ENCODE results near the gene GTPBP2.
"Not testable (repeated sequence)": the region's sequence is repeated elsewhere in the genome, so short reads cannot be mapped to it uniquely, and the experiment has no call there.

Gene GTPBP2

GRCh38 chr6:43621836-43622180 is 7.3 kb downstream of the GTPBP2 start:
- Mint-ChIP-seq H3K4me3 (no peak overlapping the region), H3K4me1 (ENCODE audit: low read depth) (peaks cover 11% of the 10 kb centered on the region), H3K36me3 (ENCODE audit: low read depth) (peaks cover 35% of the 10 kb centered on the region), H3K27ac (peak overlapping the region; percentile 5), H3K27me3 (ENCODE audit: low read depth) (no peaks in the 10 kb centered on the region), H3K9me3 (no peaks in the 10 kb centered on the region)

- H3K4me3 Mint-ChIP-seq, result no peak overlapping the region
- H3K9me3 Mint-ChIP-seq, result no peaks in the 10 kb centered on the region
- H3K36me3 Mint-ChIP-seq (ENCODE audit: low read depth), result peaks cover 38% of the 10 kb centered on the region
- H3K27ac Mint-ChIP-seq, result no peak overlapping the region
- H3K4me1 Mint-ChIP-seq (ENCODE audit: low read depth), result peaks cover 6% of the 10 kb centered on the region
- H3K27me3 Mint-ChIP-seq (ENCODE audit: low read depth), result no peaks in the 10 kb centered on the region
Observed at GRCh38 chr6:43621078-43621835, 7.8 kb downstream of the GTPBP2 start.

- Mint-ChIP-seq H3K27ac (no peak overlapping the region), H3K9me3 (no peaks in the 10 kb centered on the region), H3K4me1 (ENCODE audit: low read depth) (no peaks in the 10 kb centered on the region), H3K36me3 (ENCODE audit: low read depth) (peaks cover 22% of the 10 kb centered on the region), H3K27me3 (ENCODE audit: low read depth) (no peaks in the 10 kb centered on the region), H3K4me3 (no peak overlapping the region)
Observed at GRCh38 chr6:43616725-43617472, 12.2 kb downstream of the GTPBP2 start.

- H3K4me3 Mint-ChIP-seq, result no peak overlapping the region
- no peaks in the 10 kb centered on the region for H3K27me3 Mint-ChIP-seq (ENCODE audit: low read depth)
- H3K4me1 Mint-ChIP-seq (ENCODE audit: low read depth), result no peaks in the 10 kb centered on the region
- H3K27ac Mint-ChIP-seq, result no peak overlapping the region
- peaks cover 25% of the 10 kb centered on the region for H3K36me3 Mint-ChIP-seq (ENCODE audit: low read depth)
- no peaks in the 10 kb centered on the region for H3K9me3 Mint-ChIP-seq
Observed at GRCh38 chr6:43614396-43614730, 14.7 kb downstream of the GTPBP2 start.

GRCh38 chr6:43613721-43614395 is 15.2 kb downstream of the GTPBP2 start:
- H3K27me3 Mint-ChIP-seq (ENCODE audit: low read depth), result no peaks in the 10 kb centered on the region
- peaks cover 2% of the 10 kb centered on the region for H3K4me1 Mint-ChIP-seq (ENCODE audit: low read depth)
- no peak overlapping the region for H3K4me3 Mint-ChIP-seq
- H3K36me3 Mint-ChIP-seq (ENCODE audit: low read depth), result peaks cover 26% of the 10 kb centered on the region
- H3K9me3 Mint-ChIP-seq, result no peaks in the 10 kb centered on the region
- H3K27ac Mint-ChIP-seq, result no peak overlapping the region

DNA sequence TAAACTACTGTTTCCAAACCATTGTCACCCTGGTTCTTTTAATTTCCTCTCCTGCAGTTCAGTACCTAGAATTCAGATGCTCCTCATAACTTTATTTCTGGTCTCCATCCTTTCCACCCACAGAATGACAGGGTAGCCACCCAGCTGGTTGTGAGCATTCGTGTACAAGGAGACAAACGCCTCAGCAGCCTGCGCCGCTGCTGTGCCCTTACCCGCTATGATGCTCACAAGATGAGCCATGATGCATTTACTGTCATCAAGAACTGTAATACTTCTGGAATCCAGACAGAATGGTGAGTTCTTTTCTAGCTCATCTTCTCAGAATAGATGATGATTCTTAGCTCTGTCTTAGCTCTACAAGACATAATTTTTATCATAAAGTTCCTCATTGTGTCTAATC is 18.6 kb downstream of the GTPBP2 start:
- H3K36me3 Mint-ChIP-seq (ENCODE audit: low read depth), result peaks cover 33% of the 10 kb centered on the region
- H3K4me3 Mint-ChIP-seq, result no peak overlapping the region
- no peaks in the 10 kb centered on the region for H3K27me3 Mint-ChIP-seq (ENCODE audit: low read depth)
- no peaks in the 10 kb centered on the region for H3K9me3 Mint-ChIP-seq
- H3K27ac Mint-ChIP-seq, result no peak overlapping the region
- H3K4me1 Mint-ChIP-seq (ENCODE audit: low read depth), result peaks cover 9% of the 10 kb centered on the region

- H3K27ac Mint-ChIP-seq, result no peak overlapping the region
- H3K4me1 Mint-ChIP-seq (ENCODE audit: low read depth), result peaks cover 9% of the 10 kb centered on the region
- no peak overlapping the region for H3K4me3 Mint-ChIP-seq
- no peaks in the 10 kb centered on the region for H3K27me3 Mint-ChIP-seq (ENCODE audit: low read depth)
- no peaks in the 10 kb centered on the region for H3K9me3 Mint-ChIP-seq
- peaks cover 37% of the 10 kb centered on the region for H3K36me3 Mint-ChIP-seq (ENCODE audit: low read depth)
Observed at GRCh38 chr6:43609402-43609801, 19.7 kb downstream of the GTPBP2 start.

DNA sequence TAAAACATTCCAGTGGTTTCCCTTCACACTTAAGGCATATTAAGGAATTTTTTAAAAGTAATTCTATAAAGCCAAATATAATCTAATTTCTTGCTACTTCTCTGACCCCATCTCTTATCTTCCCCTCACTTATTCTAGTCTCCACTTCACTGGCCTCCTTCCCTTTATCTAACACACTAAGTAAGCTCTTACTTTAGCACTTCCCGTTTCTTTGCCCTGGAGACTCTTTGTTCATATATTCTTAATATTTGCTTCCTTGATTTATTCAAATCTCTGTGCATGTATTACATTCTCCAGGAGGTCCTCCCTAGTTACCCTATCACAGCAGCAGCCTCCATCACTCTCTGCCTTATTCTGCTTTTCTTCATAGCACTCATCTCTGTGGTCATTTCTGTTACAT is 20.3 kb downstream of the GTPBP2 start:
- Mint-ChIP-seq H3K4me1 (ENCODE audit: low read depth) (peaks cover 9% of the 10 kb centered on the region), H3K9me3 (no peaks in the 10 kb centered on the region), H3K4me3 (no peak overlapping the region), H3K36me3 (ENCODE audit: low read depth) (peaks cover 37% of the 10 kb centered on the region), H3K27ac (peak overlapping the region; percentile 4), H3K27me3 (ENCODE audit: low read depth) (no peaks in the 10 kb centered on the region)

DNA sequence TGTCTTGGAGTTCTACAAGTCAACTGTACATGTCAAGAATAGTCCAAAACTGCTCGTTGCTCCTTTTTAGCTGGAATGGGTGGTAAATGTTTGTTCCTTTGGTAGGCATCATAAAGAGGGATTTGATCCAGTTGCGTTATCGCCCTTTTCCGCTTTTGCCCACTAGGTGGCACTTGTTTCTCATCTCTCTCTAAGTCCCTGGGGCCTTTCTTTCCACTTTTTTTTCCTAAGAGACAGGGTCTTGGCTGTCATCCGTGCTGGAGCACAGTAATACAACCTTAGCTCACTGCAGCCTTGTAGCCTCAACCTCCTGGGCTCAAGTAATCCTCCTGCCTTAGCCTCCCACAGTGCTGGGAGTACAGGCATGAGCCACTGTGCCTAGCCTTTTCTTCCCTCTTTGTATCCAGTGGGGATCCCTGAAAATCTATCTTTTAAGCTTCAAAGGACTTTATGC is 20.7 kb downstream of the GTPBP2 start:
- Mint-ChIP-seq H3K4me1 (ENCODE audit: low read depth) (peaks cover 9% of the 10 kb centered on the region), H3K4me3 (no peak overlapping the region), H3K36me3 (ENCODE audit: low read depth) (peaks cover 38% of the 10 kb centered on the region), H3K27me3 (ENCODE audit: low read depth) (no peaks in the 10 kb centered on the region), H3K27ac (peak overlapping the region; percentile 53), H3K9me3 (no peaks in the 10 kb centered on the region)

DNA sequence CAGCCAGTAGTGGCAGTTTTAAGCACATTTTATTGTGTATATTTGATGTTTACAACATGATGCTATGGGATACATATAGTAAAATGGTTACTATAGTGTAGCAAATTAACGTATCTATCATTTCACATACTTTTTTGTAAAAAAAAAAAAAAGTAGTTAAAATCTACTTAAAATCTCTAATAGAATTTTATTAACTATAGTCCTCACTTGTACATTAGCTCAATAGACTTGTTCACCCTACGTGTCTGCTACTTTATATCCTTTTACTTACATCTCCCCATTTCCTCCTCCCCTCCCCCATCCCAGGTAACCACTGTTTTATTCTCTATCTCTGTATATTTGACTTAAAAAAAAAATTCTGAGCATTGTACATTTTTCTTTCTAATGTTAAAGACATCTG is 23.0 kb downstream of the GTPBP2 start:
- Mint-ChIP-seq H3K27ac (no peak overlapping the region), H3K9me3 (no peaks in the 10 kb centered on the region), H3K4me3 (no peak overlapping the region), H3K27me3 (ENCODE audit: low read depth) (no peaks in the 10 kb centered on the region), H3K4me1 (ENCODE audit: low read depth) (peaks cover 13% of the 10 kb centered on the region), H3K36me3 (ENCODE audit: low read depth) (peaks cover 45% of the 10 kb centered on the region)

DNA sequence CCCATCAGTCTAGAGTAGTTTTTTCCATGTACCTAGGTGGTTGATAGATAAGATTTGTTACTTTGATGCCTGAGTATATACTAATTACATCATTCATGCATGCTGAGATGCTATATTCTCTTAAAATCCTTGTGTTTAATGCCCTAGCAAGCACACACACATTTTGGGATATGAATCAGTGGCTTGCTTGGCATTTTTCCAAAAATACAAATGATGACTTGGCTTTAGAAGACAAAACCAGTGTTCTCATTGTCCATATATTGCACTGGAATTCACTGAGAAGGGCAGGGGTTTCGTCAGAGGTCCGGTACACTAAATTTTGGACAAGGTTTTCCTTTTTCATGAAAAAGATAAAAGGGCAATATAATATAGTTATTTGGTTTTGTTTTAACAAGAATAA is 24.9 kb downstream of the GTPBP2 start:
- Mint-ChIP-seq H3K27me3 (ENCODE audit: low read depth) (no peaks in the 10 kb centered on the region), H3K36me3 (ENCODE audit: low read depth) (peaks cover 45% of the 10 kb centered on the region), H3K4me1 (ENCODE audit: low read depth) (peaks cover 13% of the 10 kb centered on the region), H3K4me3 (no peak overlapping the region), H3K27ac (no peak overlapping the region), H3K9me3 (no peaks in the 10 kb centered on the region)

DNA sequence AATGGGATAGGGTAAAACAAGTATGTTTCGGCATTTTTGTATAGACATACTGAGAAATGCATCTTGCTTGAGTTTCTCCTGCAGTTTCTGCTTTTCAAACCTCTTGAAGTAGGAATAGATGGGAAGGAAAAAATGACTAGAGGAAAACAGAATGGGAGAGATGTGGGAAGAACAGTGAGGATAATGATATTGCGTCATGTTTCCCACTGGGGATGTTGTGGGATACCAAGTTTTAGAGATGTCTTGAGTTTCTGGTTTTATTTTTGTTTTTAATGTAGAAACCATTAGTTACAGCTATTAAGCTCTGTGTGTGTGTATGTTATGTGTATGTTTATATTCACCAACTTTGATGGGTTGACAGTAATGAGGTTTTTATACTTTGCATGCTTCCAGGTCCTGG is 28.5 kb downstream of the GTPBP2 start:
- Mint-ChIP-seq H3K27ac (no peak overlapping the region), H3K27me3 (ENCODE audit: low read depth) (no peaks in the 10 kb centered on the region), H3K4me1 (ENCODE audit: low read depth) (peaks cover 4% of the 10 kb centered on the region), H3K36me3 (ENCODE audit: low read depth) (peaks cover 47% of the 10 kb centered on the region), H3K4me3 (no peak overlapping the region), H3K9me3 (no peaks in the 10 kb centered on the region)

- Mint-ChIP-seq H3K27ac (no peak overlapping the region), H3K4me1 (ENCODE audit: low read depth) (peaks cover 2% of the 10 kb centered on the region), H3K36me3 (ENCODE audit: low read depth) (peaks cover 37% of the 10 kb centered on the region), H3K4me3 (no peak overlapping the region), H3K27me3 (ENCODE audit: low read depth) (no peaks in the 10 kb centered on the region), H3K9me3 (no peaks in the 10 kb centered on the region)
Observed at GRCh38 chr6:43593938-43594337, 35.1 kb downstream of the GTPBP2 start.

DNA sequence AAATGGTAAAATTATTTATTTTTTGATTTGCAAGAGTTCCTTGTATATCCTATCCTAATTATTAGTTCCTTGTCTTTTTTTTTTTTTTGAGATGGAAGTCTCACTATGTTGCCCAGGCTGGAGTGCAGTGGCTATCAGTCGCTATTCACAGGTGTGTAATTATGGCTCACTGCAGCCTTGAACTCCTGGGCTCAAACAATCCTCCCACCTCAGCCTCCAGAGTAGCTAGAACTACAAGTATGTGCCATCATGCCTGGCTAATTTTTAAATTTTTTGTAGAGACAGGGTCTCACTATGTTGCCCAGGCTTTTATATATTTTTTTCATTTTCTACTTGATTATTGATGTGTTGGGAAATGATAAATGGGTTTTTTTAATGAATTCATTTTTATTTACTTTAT is 39.5 kb downstream of the GTPBP2 start:
- H3K27ac Mint-ChIP-seq; H3K9me3 Mint-ChIP-seq; H3K4me3 Mint-ChIP-seq; H3K27me3 Mint-ChIP-seq (ENCODE audit: low read depth): not testable (repeated sequence)
- Mint-ChIP-seq H3K4me1 (ENCODE audit: low read depth) (peaks cover 21% of the 10 kb centered on the region), H3K36me3 (ENCODE audit: low read depth) (peaks cover 50% of the 10 kb centered on the region)

GRCh38 chr6:43588194-43588593 is 40.9 kb downstream of the GTPBP2 start:
- Mint-ChIP-seq H3K36me3 (ENCODE audit: low read depth) (peaks cover 62% of the 10 kb centered on the region), H3K4me3 (no peak overlapping the region)

More at GRCh38 chr6:43588194-43588593, 40.9 kb downstream of the GTPBP2 start:
- Mint-ChIP-seq H3K27me3 (ENCODE audit: low read depth) (no peaks in the 10 kb centered on the region), H3K27ac (peak overlapping the region; percentile 67), H3K4me1 (ENCODE audit: low read depth) (peaks cover 33% of the 10 kb centered on the region), H3K9me3 (no peaks in the 10 kb centered on the region)

Data from T-helper 1 cell treated with Interleukin-12 subunit alpha and Interleukin-12 subunit beta and Interleukin-4 antibody, amounts not matched to agents 30 μg/mL and 1 μg/mL, for 36 hours (primary cell).